Rectal smooth muscle tissue (tissue), 1 donor: Measurements from ENCODE around the gene TMEM91.
A peak's percentile ranks its signal among the peaks of the same experiment; 100 is the strongest.
"Not testable (repeated sequence)": the region's sequence is repeated elsewhere in the genome, so short reads cannot be mapped to it uniquely, and the experiment has no call there.

Experiments used
- H3K27ac ChIP-seq: one replicate; pipeline ENCODE4 v1.7.0; 2013; ENCODE audit warnings: low read depth, low read length, inconsistent platforms
- H3K27me3 ChIP-seq: one replicate; pipeline ENCODE4 v1.7.0; 2013; ENCODE audit warnings: low read length; ENCODE audit not compliant: control insufficient read depth, insufficient read depth
- H3K36me3 ChIP-seq: one replicate; pipeline ENCODE4 v1.7.0; 2013; ENCODE audit warnings: low read length; ENCODE audit not compliant: control insufficient read depth, insufficient read depth
- H3K4me1 ChIP-seq: one replicate; pipeline ENCODE4 v1.7.0; 2013; ENCODE audit warnings: low read length; ENCODE audit not compliant: control insufficient read depth, insufficient read depth
- H3K4me3 ChIP-seq: one replicate; pipeline ENCODE4 v1.7.0; 2013; ENCODE audit warnings: low read length
- H3K9ac ChIP-seq: one replicate; pipeline ENCODE4 v1.7.0; 2013; ENCODE audit warnings: low read length

The TMEM91 gene

GRCh38 chr19:41356984-41357739 is 19.2 kb upstream of the TMEM91 start:
- Histone ChIP-seq H3K4me1 (peaks cover 3% of the 10 kb centered on the region), H3K36me3 (peaks cover 2% of the 10 kb centered on the region), H3K27me3 (no peaks in the 10 kb centered on the region), H3K9ac (no peak overlapping the region), H3K27ac (no peak overlapping the region), H3K4me3 (no peak overlapping the region)

GRCh38 chr19:41357746-41358145 is 18.6 kb upstream of the TMEM91 start:
- Histone ChIP-seq H3K27ac (no peak overlapping the region), H3K9ac (no peak overlapping the region), H3K4me1 (peaks cover 3% of the 10 kb centered on the region), H3K27me3 (no peaks in the 10 kb centered on the region), H3K36me3 (peaks cover 2% of the 10 kb centered on the region), H3K4me3 (no peak overlapping the region)

- Histone ChIP-seq H3K9ac (no peak overlapping the region), H3K36me3 (peaks cover 2% of the 10 kb centered on the region), H3K4me1 (peaks cover 7% of the 10 kb centered on the region), H3K27me3 (no peaks in the 10 kb centered on the region), H3K27ac (no peak overlapping the region), H3K4me3 (no peak overlapping the region)
Observed at GRCh38 chr19:41359741-41360140, 16.6 kb upstream of the TMEM91 start.

- H3K4me3 ChIP-seq = no peak overlapping the region
- H3K4me1 ChIP-seq = peaks cover 8% of the 10 kb centered on the region
- H3K36me3 ChIP-seq = peaks cover 2% of the 10 kb centered on the region
- no peak overlapping the region for H3K27ac ChIP-seq
- no peaks in the 10 kb centered on the region for H3K27me3 ChIP-seq
- no peak overlapping the region for H3K9ac ChIP-seq
Observed at GRCh38 chr19:41362143-41362847, 14.0 kb upstream of the TMEM91 start.

- peaks cover 8% of the 10 kb centered on the region for H3K4me1 ChIP-seq
- H3K27ac ChIP-seq = peak overlapping the region; percentile 100
- peak overlapping the region; percentile 56 for H3K9ac ChIP-seq
- H3K4me3 ChIP-seq = peak overlapping the region; percentile 98
- peaks cover 2% of the 10 kb centered on the region for H3K36me3 ChIP-seq
- H3K27me3 ChIP-seq = no peaks in the 10 kb centered on the region
Observed at GRCh38 chr19:41363371-41363752, 13.0 kb upstream of the TMEM91 start.

GRCh38 chr19:41363753-41364523 is 12.4 kb upstream of the TMEM91 start, which contains the start of gene B9D2:
B9D2 (minus strand) TSS chr19:41364149; CDS start chr19:41363519, 630 bp downstream.
- Histone ChIP-seq H3K27me3 (no peaks in the 10 kb centered on the region), H3K27ac (peak within 1 kb of the TSS; percentile 100), H3K9ac (peak within 1 kb of the TSS; percentile 86), H3K4me1 (peaks cover 8% of the 10 kb centered on the region), H3K36me3 (peaks cover 2% of the 10 kb centered on the region), H3K4me3 (peak within 1 kb of the TSS; percentile 98)

- H3K27me3 ChIP-seq = no peaks in the 10 kb centered on the region
- H3K4me3 ChIP-seq = peak overlapping the region; percentile 98
- H3K4me1 ChIP-seq = peaks cover 8% of the 10 kb centered on the region
- H3K9ac ChIP-seq = peak overlapping the region; percentile 24
- peaks cover 2% of the 10 kb centered on the region for H3K36me3 ChIP-seq
- peak overlapping the region; percentile 100 for H3K27ac ChIP-seq
Observed at GRCh38 chr19:41364524-41365391, 11.6 kb upstream of the TMEM91 start.

GRCh38 chr19:41366089-41366488 is 10.2 kb upstream of the TMEM91 start:
- Histone ChIP-seq H3K27ac (no peak overlapping the region), H3K9ac (no peak overlapping the region), H3K4me3 (no peak overlapping the region), H3K36me3 (no peaks in the 10 kb centered on the region), H3K27me3 (no peaks in the 10 kb centered on the region), H3K4me1 (peaks cover 8% of the 10 kb centered on the region)

- Histone ChIP-seq H3K9ac (no peak overlapping the region), H3K27me3 (no peaks in the 10 kb centered on the region), H3K36me3 (no peaks in the 10 kb centered on the region), H3K4me1 (peaks cover 8% of the 10 kb centered on the region), H3K27ac (no peak overlapping the region), H3K4me3 (no peak overlapping the region)
Observed at GRCh38 chr19:41367848-41368301, 8.5 kb upstream of the TMEM91 start.

GRCh38 chr19:41369769-41370168 is 6.6 kb upstream of the TMEM91 start:
- Histone ChIP-seq H3K4me1 (peaks cover 7% of the 10 kb centered on the region), H3K4me3 (no peak overlapping the region), H3K27me3 (no peaks in the 10 kb centered on the region), H3K27ac (no peak overlapping the region), H3K36me3 (no peaks in the 10 kb centered on the region), H3K9ac (no peak overlapping the region)

- not testable (repeated sequence) for H3K27me3 ChIP-seq, H3K9ac ChIP-seq, H3K27ac ChIP-seq, H3K36me3 ChIP-seq, H3K4me3 ChIP-seq, H3K4me1 ChIP-seq
Observed at GRCh38 chr19:41371119-41371518, 5.2 kb upstream of the TMEM91 start.
